Measurements from ENCODE around the gene POTEJ.
"Not testable (repeated sequence)": the region's sequence is repeated elsewhere in the genome, so short reads cannot be mapped to it uniquely, and the experiment has no call there.

DNA sequence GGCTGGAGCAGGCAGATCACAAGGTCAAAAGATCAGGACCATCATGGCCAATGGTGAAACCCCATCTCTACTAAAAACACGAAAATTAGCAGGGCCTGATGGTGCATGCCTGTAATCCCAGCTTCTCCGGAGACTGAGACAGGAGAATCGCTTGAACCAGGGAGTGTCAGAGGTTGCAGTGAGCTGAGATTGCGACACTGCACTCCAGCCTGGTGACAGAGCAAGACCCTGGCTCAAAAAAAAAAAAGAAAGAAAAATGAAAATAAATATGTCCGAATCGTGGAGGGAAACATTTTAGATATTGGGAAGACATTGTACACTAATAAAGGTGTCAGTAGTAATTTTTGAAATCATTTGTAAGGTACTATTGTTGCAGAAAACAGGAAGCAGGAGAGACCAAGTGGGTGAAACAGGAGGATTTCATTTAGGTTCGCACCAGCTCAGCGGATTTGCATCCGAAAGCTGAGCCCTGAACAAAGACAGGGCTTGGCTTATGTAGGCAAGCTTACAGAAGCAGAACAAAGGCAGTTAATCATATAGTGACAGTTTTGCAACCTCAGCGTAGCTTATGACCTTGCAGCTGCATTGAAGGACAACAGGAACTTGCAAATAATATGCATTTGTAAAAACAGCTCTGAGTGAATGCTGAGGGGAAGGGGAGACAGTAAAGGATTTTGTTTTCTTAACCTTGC is 17.7 kb downstream of the POTEJ start:
- not testable (repeated sequence) for TF ChIP-seq SUZ12 (IDR thresholded peaks at IDR 0.05); ELF4 (IDR thresholded peaks at IDR 0.05); BHLHE40 (IDR thresholded peaks at IDR 0.05; ENCODE audit: borderline replicate concordance); NFRKB (IDR thresholded peaks at IDR 0.05); LEF1 (IDR thresholded peaks at IDR 0.05; ENCODE audit: borderline replicate concordance); L3MBTL2 (conservative IDR thresholded peaks at IDR 0.05); CTBP1 (IDR thresholded peaks at IDR 0.05; ENCODE audit: borderline replicate concordance); FOXK2 (IDR thresholded peaks at IDR 0.05); SP1 (IDR thresholded peaks at IDR 0.05); ZNF384 (IDR thresholded peaks at IDR 0.05); ARNT (IDR thresholded peaks at IDR 0.05); FOXM1 (IDR thresholded peaks at IDR 0.05; ENCODE audit: borderline replicate concordance)
- TF ChIP-seq, protein P1, sequence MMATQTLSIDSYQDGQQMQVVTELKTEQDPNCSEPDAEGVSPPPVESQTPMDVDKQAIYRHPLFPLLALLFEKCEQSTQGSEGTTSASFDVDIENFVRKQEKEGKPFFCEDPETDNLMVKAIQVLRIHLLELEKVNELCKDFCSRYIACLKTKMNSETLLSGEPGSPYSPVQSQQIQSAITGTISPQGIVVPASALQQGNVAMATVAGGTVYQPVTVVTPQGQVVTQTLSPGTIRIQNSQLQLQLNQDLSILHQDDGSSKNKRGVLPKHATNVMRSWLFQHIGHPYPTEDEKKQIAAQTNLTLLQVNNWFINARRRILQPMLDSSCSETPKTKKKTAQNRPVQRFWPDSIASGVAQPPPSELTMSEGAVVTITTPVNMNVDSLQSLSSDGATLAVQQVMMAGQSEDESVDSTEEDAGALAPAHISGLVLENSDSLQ (IDR thresholded peaks at IDR 0.05): not testable (repeated sequence)
